RPMI7951 (cell line): Measurements from ENCODE around the gene SLC8A1. TPM values are rescaled to one million over a fixed set of nuclear protein-coding genes. Genes with fewer than 3 reads are reported as not detected.
A peak's percentile ranks its signal among the peaks of the same experiment; 100 is the strongest.

Experiments
- DNase-seq: peaks from one replicate; pipeline ENCODE4 v3.0.0-alpha.2; 2012; ENCODE audit warnings: low read depth
- total RNA-seq: library from RNA; depleted of rRNA; stranded (reverse); fragments of >200 nt; shearing (Covaris generic); gene quantifications from 2 replicates; pipeline ENCODE4 v1.2.3, GENCODE V29; 2014

SLC8A1 gene
- total RNA-seq, 1 experiment from 2014 or later = 6.4 TPM

DNA sequence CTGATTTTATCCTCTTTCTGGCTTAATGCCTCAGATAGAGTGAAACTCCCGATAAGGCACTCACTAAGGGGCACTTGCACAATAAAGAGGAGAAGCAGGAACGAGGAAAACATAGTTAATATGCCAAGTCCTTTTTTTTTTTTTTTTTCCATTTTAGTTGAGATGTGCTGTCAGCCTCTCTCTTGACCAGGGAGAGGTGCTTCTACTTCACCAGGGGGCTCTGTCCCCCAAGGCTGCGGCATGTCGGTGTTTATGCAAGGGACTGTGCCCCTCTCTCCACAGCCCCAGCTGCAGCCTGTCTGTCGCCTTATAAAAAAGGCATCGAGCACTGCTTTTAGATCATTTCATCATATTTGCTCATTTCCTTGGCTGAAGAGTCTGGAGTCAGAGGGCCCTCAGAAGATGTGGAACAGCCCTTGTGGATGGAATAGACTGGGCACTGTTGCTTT is 178.1 kb downstream of the SLC8A1 start:
- DNase-seq = no peak

DNA sequence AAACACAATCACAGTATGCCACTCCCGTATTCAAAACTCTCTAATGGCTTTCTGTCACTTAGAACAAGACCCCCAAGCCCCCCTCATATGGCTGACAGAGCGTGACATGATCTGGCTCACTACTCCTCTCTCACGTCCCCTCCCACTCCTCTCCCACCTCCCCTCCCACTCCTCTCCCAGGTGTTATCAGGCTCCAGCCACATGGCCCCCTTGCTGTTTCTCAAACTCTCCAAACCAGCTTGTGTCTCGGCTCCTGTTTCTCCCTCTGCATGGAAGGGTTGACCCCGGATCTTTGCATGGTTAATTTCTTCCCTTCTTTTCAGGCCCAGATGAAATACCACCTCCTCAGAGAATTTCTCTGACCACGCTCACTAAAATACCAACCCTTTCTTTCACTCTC is 180.8 kb downstream of the SLC8A1 start:
- DNase-seq = no peak

DNA sequence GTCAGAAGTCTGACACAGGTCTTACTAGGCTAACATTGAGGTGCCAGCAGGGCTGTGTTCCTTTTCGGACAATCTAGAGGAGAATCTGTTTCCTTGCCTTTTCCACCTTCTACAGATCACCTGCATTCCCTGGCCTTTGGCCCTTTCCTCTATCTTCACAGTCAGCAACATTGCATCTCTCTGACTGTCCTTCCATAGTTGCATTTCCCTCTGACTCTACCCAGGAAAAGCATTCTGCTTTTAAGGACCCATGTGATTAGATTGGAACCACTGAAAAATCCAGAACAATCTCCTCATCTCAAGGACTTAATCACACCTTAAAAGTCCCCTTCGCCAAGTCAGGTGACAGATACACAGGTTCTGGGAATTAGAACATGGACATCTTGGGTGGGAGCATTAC is 181.5 kb downstream of the SLC8A1 start:
- DNase-seq = no peak

DNA sequence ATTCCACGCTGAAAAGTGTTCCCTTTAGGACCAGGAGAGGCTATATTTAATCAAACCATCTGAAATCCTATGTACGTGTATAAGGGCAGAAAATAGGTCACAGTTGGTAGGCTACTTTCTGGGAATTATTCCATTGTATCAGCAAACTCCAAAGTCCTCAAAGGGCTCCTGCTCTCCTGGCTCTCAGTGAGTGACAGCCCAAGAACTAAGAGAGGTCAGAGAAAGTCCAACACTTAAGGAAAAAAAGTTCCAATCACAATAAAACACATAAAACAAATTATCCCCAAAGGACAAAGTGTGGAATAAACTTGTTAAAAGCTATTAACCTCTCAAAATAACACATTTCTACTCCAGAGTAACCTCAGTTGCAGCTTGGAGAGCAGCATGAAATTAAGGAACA is 183.3 kb downstream of the SLC8A1 start:
- DNase-seq = no peak

DNA sequence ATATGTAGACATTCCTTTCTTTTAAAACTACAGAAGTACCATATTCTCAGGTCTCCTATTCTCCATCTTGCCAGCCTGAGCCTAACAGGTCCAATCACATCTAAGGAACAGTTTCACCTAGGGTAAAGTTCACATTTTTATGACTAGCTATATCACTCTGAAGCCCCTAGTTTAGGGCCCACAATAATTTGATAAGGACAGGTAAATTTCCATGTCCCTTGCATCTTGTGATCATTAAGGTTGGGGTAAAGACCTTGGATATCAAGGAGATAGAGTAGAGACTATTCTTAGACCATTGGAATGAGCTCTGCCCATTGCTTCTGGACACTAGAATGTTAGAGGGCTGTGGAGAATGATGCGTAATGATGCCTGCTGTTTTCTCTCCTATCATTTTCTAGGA is 185.7 kb downstream of the SLC8A1 start:
- DNase-seq = no peak

DNA sequence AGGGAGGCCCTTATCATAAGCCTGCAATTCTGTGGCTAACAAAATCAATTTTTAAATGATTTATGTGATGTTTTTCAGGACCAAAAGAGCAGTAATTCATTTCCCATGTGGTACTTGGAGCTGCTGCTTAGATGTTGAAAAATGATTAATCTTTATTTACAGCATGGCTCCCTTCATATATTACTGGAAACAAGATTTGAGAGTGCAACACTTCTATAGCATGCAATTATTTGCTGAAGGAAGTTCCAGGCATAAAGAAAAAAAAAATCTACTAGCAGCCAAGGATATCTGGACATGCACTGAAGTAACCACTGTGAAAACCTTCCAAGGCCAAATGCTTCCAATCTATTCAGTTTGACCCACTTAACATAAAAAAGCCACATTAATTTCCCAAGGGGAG is 186.3 kb downstream of the SLC8A1 start:
- DNase-seq = no peak

DNA sequence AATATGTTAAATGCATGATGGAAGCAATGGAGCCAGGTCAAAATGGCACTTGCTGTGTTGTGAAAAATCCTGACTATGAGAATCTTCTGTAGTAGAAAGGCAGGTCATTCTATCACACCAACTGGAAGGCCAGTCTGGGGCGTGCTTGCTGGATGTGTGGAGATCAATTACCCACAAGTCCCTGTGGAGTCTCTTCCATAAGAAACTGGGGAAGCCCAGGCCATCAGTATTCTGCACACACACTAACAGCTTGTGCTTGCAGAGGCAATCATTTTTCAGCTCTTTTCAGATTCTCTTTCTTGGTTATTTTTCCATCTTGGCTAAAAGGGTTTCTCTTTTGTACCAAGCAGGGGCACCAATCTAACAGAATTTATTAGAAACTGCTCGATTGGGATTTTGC is 190.8 kb downstream of the SLC8A1 start:
- no peak for DNase-seq

DNA sequence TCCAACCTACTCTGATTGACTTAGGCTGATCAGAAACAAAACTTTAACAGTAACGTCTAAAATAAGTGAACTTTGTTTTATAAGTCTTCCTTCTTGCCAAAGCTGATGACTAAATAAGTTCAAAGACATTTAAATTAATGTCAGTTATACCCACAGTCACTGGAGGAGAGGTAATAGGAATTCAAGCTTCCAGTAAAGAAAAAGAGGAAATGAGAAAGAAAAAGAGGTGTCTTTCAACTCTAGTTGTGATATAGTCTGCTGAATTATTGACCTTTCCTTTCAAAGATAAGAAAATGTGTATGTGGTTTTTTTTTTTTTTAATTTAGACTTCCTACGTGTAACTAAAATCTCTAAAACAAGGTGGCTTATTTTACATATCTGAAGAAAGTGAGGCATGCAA is 191.5 kb downstream of the SLC8A1 start:
- no peak for DNase-seq

DNA sequence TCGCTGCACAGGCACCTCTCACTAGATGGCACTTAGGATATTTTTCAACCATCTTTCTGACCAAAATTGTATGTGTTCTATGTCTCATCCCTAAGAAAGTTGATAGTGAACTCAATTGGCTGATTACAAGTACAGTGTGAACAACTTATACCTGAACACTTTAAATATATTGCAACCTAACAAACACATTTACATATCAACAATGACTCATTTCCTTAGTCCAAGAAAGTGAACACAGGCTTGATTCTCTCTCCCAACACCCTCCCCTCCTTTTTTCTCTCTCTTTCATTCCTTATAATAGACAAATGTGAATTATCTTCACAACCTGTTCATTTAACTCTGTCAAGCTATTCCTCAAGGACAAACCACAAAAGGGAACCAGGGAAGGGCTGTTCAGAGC is 192.0 kb downstream of the SLC8A1 start:
- no peak for DNase-seq

DNA sequence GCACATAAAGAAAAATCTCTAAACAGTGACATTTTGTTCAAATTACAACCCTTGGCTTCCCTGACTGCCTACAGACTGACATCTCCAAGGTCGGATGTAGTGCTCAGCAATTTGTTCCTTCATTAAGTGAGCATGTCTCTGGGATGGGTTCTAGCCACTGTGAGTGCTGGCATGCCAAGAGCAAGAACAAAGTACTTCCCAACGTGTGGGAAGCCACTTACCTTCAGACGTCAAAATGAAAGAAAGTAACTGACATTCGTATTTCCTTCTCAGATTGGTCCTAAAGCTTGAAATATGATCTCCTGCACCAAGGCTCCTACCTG is 193.8 kb downstream of the SLC8A1 start:
- no peak for DNase-seq

DNA sequence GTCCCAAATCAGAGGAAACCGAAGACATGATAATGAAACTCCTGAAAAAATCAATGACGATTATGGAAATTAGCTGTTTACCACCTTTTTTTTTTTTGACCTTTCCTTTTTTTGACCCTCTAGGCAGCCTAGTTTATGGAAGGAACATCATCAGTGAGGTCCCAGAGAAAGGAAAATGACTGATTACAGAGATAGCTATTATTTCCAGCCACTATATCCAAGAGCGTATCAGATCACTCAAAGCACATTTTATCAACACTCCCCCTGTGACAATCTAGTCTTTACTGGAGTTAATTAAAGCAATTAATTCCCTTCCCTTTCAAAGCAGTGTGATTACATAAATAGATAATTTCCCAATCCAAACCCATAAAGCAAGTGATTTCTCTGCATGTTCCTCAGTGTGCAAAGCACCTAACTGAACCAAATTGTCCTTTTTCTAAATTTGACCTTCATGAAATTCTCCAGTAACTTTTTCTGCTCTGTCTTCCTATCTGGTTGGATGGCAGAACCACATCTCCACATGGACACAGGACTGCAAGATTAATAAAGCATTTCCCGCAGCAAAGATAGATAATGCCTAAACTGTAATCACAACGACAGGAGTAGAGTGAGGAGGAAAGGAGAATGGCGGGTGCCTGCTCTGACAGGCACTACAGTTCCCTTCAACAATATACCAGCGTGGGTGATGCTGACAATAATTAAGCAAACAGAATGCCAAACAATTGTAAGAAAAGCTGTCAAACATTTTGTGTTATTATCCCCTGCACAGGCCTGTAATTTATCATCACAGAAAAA is 194.4 kb downstream of the SLC8A1 start:
- no peak for DNase-seq

DNA sequence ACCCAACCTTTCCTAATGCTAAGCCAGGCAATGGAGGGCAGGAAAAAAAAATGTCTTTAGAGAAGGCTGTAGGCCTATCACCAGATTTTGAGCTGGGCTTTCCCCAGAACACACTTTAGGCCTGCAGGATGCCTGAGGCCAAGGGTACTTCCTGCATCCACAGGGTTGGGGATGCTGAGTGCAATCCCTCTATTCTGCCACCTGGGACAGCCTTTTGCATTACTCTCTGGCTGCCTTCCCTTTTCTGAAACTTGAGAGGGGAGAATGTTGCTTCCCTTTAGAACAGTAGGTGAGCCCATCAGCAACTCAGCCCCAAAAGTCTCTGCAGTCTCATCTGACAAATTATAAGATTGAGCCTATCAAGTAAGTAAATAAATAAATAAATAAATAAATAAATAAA is 195.2 kb downstream of the SLC8A1 start:
- DNase-seq = peak; percentile 62

DNA sequence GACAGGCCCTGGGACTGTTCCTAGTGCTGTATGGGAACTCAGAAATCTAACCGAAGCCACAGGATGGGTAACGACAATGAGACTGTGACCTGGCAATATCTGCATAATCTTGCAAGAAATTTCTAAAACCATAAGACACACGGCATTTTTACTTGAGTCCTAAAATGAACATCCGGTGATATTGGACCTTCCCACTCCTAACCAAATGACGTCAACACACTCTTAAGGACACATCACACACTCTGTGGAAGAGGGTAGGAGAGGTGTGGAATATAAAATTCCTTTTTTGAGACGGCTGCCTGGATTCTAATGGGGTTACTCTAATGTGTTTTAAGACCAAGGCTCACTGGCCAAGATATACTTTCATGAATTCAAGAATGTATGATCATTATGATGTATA is 195.9 kb downstream of the SLC8A1 start:
- no peak for DNase-seq

DNA sequence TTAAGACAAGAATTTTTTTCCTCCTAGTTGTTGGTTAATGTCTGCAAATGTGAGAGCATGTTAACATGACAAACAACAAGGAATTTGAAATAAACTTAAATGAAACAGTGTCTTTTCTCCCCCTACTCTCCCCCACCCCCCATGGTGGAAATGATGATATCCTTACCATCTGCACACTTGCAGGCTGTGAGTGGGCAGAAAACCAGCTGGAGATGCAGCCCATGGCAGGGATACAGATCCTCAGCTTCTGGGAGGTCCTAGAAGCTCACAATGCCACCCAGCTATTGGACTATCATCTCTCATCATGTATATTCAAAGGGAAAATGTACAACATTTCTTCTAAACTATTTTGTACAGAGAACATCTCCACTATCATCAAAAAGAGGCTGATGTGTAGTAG is 196.8 kb downstream of the SLC8A1 start:
- no peak for DNase-seq

DNA sequence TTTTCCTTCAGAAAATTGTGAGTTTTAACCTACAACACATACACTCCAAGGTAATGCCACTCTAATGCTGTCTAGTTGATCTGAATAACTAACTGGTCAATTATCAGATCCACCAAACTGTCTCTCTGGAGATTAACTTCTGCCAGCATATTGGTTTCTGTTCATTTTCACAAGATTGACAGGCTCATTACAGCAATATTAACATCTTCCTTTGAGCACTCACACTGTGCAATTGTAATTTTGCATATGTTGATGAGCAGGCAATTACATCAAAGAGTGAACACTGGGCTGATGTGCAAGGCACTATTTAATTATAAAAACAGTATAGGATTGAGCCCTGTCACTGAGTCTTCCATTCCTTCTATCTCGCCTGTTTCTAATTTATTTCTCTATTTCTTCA is 197.3 kb downstream of the SLC8A1 start:
- DNase-seq = no peak

DNA sequence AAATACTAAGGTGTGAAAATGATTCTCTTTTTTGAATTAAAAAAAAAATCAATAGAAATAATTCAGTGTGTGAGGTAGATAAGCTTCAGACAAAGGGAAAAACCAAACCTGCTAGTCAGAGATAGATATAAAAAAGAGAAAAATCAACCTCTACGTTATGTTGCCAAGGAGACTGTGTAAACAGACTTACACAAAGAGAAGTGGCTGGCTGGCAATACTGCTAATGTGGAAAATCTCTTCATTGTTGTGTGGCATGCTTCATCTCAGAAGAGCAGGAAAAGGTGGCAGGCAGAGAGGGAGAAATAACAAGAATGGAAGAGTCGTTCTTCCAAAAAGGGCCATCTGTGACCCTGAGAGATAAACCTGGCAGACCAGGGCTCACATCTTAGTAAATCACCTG is 200.8 kb downstream of the SLC8A1 start:
- DNase-seq = peak; percentile 29

DNA sequence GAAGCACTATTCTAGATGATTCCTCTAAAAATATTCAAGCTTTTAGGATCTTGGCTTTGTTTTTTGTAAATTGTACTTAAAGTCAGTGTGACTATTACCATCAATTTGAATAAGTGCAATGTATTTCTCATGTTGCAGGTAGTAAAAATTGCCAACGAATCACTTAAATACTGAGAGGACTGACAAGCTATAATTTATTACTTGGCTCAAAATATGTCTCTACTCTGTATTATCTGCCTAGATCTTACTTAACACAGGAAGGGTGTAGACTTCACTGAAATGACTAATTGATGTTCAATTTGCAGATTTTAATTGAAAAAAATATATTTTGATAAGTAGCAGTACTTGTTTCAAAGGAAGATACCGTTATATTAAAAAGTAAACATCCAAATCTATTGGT is 202.3 kb downstream of the SLC8A1 start:
- no peak for DNase-seq

DNA sequence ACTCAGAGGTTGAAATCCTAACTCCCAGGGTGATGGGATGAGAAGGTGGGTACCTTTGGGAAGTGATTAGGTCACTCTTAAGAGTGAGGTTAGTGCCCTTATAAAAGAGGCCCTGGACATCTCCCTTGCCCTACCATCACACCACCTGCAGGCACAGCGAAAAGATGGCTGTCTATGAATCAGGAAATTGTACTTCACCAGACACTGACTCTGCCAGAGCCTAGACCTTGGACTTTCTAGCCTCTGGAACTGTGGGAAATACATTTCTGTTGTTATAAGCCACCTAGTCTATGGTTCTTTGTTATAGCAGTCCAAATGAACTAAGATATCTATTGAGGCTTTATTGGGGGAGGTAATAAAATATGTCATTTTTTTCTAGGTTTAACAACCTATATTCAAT is 203.6 kb downstream of the SLC8A1 start:
- DNase-seq = no peak

DNA sequence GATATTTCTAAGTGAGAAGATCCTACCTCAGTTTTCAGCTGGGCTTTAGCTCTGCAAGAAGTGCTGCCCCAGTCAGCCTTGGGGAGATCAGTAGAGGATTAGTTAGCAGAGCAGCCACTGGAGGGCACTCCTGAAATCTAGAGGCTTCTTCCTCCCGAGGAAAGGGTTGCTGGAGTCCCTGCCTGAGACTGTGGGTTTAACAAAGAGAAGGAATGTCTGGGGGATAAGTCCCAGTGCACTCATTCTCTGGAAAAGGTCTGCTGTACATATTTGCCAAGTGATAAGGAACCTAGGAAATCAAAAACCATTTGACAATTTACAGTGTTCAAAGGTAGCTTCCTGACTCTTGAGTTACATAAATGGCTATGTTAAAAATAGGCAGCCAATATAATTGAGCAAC is 207.2 kb downstream of the SLC8A1 start:
- peak; percentile 68 for DNase-seq

DNA sequence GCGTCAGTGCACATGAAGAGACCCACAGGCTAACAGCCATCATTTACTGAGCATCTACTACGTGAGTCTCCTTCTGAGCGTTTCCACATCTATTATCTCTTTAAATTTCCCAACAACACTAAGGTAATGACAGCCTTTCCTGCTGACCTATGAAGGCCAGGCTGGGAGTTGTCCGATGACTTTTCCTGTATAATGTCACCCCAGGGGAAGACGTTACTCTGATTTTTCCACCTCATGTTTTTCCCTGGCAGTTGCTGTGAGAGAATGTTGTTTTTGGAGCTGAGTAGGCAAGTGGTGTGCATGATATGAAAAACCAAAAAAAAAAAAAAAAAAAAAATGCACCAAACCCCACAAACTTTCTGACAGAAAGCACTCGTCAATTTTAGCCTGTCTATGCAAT is 207.6 kb downstream of the SLC8A1 start:
- no peak for DNase-seq

DNA sequence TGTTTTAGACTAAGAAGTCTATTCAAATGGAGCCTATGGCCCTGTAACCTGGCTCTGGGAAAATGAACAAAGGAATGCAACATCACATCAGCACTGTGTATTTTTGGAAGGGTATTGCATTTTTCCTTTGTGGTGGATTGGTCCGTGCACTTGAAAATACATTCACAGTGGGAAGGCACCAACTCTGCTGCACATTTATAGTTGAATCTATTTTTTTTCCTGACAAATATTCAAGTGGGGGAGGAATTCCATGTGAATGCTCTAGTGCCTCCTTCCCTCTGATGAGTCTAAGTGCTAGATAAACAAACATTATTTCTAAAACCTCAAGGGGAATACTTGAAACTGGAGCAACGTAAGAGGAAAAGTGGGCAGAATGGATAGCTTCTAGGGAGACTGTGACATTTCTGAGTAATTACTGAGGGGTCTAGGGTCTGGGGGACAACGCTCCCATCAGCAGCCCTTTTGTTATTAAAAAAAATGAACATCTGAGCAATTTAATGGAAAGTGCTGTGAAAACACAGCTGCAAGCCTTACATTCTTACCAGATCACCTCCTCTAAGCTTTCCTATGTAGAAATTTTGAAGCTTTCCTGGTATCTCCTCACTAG is 208.2 kb downstream of the SLC8A1 start:
- DNase-seq = peak; percentile 21

DNA sequence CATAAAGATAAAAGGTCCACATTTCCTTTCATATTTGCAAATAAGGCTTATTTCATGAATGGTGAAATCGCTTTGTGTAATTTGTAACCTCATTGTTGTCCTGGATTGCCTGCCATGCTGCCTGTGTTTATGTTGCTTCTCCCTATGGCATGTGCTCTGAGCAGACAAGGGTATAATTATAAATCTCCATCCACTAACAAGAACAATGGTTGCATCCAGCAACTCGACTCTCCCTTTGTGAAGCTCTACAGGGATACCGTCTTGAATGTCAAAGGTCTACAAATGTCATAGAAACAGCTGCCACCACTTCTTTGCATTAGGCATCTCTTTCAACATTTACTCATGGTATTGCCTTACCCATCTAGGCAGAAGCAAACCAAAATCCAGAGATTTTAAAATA is 209.6 kb downstream of the SLC8A1 start:
- no peak for DNase-seq

DNA sequence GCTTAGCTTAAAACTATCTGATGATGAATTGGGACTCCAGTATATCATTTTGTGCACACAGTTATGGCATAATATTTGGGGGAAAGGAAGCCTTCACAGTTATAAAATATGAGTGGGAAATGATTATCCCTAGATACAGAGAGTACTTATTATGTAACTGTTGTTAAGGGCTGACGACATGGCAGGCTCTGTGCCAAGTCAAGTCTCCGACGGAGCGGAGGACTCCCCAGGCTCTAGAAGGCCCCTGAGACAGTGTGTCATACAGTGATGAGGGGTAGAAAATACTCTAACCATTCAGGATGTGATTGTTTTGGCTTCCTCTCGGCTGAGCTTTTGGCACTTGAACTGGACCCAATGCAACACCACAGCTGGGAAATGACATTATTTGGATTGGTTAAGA is 211.8 kb downstream of the SLC8A1 start:
- peak; percentile 84 for DNase-seq
